GM23338 (cell line): ENCODE results near the gene CATSPERD. TPM values are rescaled to one million over a fixed set of nuclear protein-coding genes. Genes with fewer than 3 reads are reported as not detected.

Experiments
- ATAC-seq: fragments of 200-7000 bp; cut with Tn5 transposase; 3 replicates; pipeline ENCODE4 v1.9.1; 2020
- DNase-seq: peaks from one replicate; pipeline ENCODE4 v3.0.0-alpha.2; 2015; ENCODE audit warnings: low spot score
- H2AFZ ChIP-seq: fragments of 200-600 bp; sonication (generic); 2 replicates; pipeline ENCODE4 v1.8.0; 2016; ENCODE audit warnings: antibody characterized with exemption, mild to moderate bottlenecking, moderate library complexity
- H3F3A ChIP-seq: fragments of 200-600 bp; sonication (generic); replicated peaks from 2 replicates; pipeline ENCODE4 v1.8.0; 2017; ENCODE audit warnings: antibody characterized with exemption, mixed run types, low read depth
- H3K27ac ChIP-seq: fragments of 200-600 bp; sonication (generic); 2 replicates; pipeline ENCODE4 v1.6.1; 2016; ENCODE audit warnings: low read depth
- H3K27me3 ChIP-seq: fragments of 200-600 bp; sonication (generic); 2 replicates; pipeline ENCODE4 v1.8.0; 2016; ENCODE audit warnings: mild to moderate bottlenecking, mixed run types, moderate library complexity; ENCODE audit not compliant: insufficient read depth
- H3K36me3 ChIP-seq: fragments of 200-600 bp; sonication (generic); 2 replicates; pipeline ENCODE4 v1.8.0; 2016; ENCODE audit warnings: mild to moderate bottlenecking; ENCODE audit not compliant: insufficient read depth
- H3K4me1 ChIP-seq: fragments of 200-600 bp; sonication (generic); 2 replicates; pipeline ENCODE4 v1.8.0; 2016; ENCODE audit warnings: mild to moderate bottlenecking, moderate library complexity; ENCODE audit not compliant: insufficient read depth
- H3K4me2 ChIP-seq: fragments of 200-600 bp; sonication (generic); 2 replicates; pipeline ENCODE4 v1.7.1; 2017; ENCODE audit warnings: mixed run types
- H3K4me3 ChIP-seq: fragments of 200-600 bp; sonication (generic); 2 replicates; pipeline ENCODE4 v1.6.1; 2016; ENCODE audit warnings: mixed run types
- H3K79me2 ChIP-seq: fragments of 200-600 bp; sonication (generic); replicated peaks from 2 replicates; pipeline ENCODE4 v1.8.0; 2017; ENCODE audit warnings: mild to moderate bottlenecking; ENCODE audit not compliant: insufficient read depth
- H3K9me2 ChIP-seq: fragments of 200-600 bp; sonication (generic); 2 replicates; pipeline ENCODE4 v1.8.0; 2017; ENCODE audit not compliant: insufficient read depth
- H4K20me1 ChIP-seq: fragments of 200-600 bp; sonication (generic); replicated peaks from 2 replicates; pipeline ENCODE4 v1.8.0; 2017; ENCODE audit warnings: mild to moderate bottlenecking; ENCODE audit not compliant: insufficient read depth
- H3K27ac Mint-ChIP-seq: 2 replicates; pipeline ENCODE4 v1.8.0; 2020; ENCODE audit warnings: inconsistent platforms, mild to moderate bottlenecking, moderate library complexity, mixed read lengths
- H3K27me3 Mint-ChIP-seq: 3 replicates; pipeline ENCODE4 v1.8.0; 2022; ENCODE audit warnings: low read depth, mild to moderate bottlenecking, moderate library complexity, mixed read lengths, inconsistent platforms; ENCODE audit not compliant: insufficient read depth, poor library complexity
- H3K36me3 Mint-ChIP-seq: 3 replicates; pipeline ENCODE4 v1.8.0; 2021; ENCODE audit warnings: low read depth, mild to moderate bottlenecking, inconsistent platforms, moderate library complexity, mixed read lengths
- H3K4me1 Mint-ChIP-seq: 3 replicates; pipeline ENCODE4 v1.8.0; 2020; ENCODE audit warnings: mild to moderate bottlenecking, inconsistent platforms, mixed read lengths
- H3K4me3 Mint-ChIP-seq: 3 replicates; pipeline ENCODE4 v1.8.0; 2021; ENCODE audit warnings: moderate library complexity, mild to moderate bottlenecking, inconsistent platforms, mixed read lengths
- H3K9me3 Mint-ChIP-seq: 3 replicates; pipeline ENCODE4 v1.8.0; 2020; ENCODE audit warnings: moderate library complexity, mild to moderate bottlenecking, inconsistent platforms, mixed read lengths
- CREB1 ChIP-seq: fragments of 250-450 bp; sonication (Bioruptor Pico); IDR thresholded peaks from 2 replicates; pipeline ENCODE4 v1.5.0; 2020; ENCODE audit warnings: low read depth, mild to moderate bottlenecking, moderate library complexity
- EZH2 ChIP-seq: fragments of 200-600 bp; sonication (generic); IDR thresholded peaks from one replicate; pipeline ENCODE4 v1.8.0; 2017; ENCODE audit warnings: antibody characterized with exemption, mild to moderate bottlenecking, low read depth; ENCODE audit not compliant: unreplicated experiment
- EZH2phosphoT487 ChIP-seq: fragments of 200-600 bp; sonication (generic); IDR thresholded peaks from one replicate; pipeline ENCODE4 v1.8.1; 2018; ENCODE audit warnings: antibody characterized with exemption; ENCODE audit not compliant: unreplicated experiment
- NANOG ChIP-seq: IDR thresholded peaks from 2 replicates; pipeline ENCODE4 v1.6.1; 2016; ENCODE audit warnings: antibody characterized with exemption, borderline replicate concordance
- POLR2AphosphoS5 ChIP-seq: IDR thresholded peaks from 2 replicates; pipeline ENCODE4 v1.6.1; 2016; ENCODE audit warnings: antibody characterized with exemption, low read depth
- ZNF331 ChIP-seq: fragments of 250-450 bp; sonication (Bioruptor Pico); IDR thresholded peaks from 2 replicates; pipeline ENCODE4 v1.5.0; 2020; ENCODE audit warnings: low read depth, mild to moderate bottlenecking, moderate library complexity
- polyA plus RNA-seq: library from polyadenylated mRNA; unstranded; fragments of >200 nt; fragmentation: Nextera tagmentation; extraction: Ambion mirVana; gene quantifications from 2 replicates; pipeline ENCODE4 v1.2.1, GENCODE V29; 2016
- total RNA-seq: library from RNA; depleted of rRNA; stranded (reverse); fragments of >200 nt; shearing (Covaris generic); gene quantifications from 2 replicates; pipeline ENCODE4 v1.2.3, GENCODE V29; 2014
- TF ChIP-seq, protein P1 (sequence below): fragments of 250-450 bp; sonication (Bioruptor Pico); IDR thresholded peaks from 2 replicates; pipeline ENCODE4 v1.5.0; 2020; ENCODE audit warnings: mild to moderate bottlenecking, moderate library complexity
- TF ChIP-seq, protein P2 (sequence below): IDR thresholded peaks from 2 replicates; pipeline ENCODE4 v1.6.1; 2016; ENCODE audit warnings: antibody characterized with exemption

CATSPERD gene
- total and polyA plus RNA-seq, 2 experiments from 2014 or later: 0.17 TPM; not detected in 1

DNA sequence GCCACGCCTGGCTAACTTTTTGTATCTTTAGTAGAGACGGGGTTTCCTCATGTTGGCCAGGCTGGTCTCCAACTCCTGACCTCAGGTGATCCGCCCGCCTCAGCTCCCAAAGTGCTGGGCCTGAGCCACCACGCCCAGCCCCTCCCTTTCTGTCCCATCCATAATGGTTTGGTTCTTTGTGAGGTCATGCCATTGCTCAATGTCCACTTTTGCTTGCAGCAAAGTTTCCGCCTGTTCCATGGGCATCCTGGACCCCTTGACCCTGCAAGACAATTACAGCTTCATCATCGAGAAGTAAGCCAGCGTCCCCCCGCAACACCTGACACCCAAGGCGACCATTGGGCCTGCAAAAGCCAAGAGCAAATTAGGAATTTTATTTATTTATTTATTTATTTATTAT lies 47.5 kb downstream of the CATSPERD start (continued):
- TF ChIP-seq, protein P1, sequence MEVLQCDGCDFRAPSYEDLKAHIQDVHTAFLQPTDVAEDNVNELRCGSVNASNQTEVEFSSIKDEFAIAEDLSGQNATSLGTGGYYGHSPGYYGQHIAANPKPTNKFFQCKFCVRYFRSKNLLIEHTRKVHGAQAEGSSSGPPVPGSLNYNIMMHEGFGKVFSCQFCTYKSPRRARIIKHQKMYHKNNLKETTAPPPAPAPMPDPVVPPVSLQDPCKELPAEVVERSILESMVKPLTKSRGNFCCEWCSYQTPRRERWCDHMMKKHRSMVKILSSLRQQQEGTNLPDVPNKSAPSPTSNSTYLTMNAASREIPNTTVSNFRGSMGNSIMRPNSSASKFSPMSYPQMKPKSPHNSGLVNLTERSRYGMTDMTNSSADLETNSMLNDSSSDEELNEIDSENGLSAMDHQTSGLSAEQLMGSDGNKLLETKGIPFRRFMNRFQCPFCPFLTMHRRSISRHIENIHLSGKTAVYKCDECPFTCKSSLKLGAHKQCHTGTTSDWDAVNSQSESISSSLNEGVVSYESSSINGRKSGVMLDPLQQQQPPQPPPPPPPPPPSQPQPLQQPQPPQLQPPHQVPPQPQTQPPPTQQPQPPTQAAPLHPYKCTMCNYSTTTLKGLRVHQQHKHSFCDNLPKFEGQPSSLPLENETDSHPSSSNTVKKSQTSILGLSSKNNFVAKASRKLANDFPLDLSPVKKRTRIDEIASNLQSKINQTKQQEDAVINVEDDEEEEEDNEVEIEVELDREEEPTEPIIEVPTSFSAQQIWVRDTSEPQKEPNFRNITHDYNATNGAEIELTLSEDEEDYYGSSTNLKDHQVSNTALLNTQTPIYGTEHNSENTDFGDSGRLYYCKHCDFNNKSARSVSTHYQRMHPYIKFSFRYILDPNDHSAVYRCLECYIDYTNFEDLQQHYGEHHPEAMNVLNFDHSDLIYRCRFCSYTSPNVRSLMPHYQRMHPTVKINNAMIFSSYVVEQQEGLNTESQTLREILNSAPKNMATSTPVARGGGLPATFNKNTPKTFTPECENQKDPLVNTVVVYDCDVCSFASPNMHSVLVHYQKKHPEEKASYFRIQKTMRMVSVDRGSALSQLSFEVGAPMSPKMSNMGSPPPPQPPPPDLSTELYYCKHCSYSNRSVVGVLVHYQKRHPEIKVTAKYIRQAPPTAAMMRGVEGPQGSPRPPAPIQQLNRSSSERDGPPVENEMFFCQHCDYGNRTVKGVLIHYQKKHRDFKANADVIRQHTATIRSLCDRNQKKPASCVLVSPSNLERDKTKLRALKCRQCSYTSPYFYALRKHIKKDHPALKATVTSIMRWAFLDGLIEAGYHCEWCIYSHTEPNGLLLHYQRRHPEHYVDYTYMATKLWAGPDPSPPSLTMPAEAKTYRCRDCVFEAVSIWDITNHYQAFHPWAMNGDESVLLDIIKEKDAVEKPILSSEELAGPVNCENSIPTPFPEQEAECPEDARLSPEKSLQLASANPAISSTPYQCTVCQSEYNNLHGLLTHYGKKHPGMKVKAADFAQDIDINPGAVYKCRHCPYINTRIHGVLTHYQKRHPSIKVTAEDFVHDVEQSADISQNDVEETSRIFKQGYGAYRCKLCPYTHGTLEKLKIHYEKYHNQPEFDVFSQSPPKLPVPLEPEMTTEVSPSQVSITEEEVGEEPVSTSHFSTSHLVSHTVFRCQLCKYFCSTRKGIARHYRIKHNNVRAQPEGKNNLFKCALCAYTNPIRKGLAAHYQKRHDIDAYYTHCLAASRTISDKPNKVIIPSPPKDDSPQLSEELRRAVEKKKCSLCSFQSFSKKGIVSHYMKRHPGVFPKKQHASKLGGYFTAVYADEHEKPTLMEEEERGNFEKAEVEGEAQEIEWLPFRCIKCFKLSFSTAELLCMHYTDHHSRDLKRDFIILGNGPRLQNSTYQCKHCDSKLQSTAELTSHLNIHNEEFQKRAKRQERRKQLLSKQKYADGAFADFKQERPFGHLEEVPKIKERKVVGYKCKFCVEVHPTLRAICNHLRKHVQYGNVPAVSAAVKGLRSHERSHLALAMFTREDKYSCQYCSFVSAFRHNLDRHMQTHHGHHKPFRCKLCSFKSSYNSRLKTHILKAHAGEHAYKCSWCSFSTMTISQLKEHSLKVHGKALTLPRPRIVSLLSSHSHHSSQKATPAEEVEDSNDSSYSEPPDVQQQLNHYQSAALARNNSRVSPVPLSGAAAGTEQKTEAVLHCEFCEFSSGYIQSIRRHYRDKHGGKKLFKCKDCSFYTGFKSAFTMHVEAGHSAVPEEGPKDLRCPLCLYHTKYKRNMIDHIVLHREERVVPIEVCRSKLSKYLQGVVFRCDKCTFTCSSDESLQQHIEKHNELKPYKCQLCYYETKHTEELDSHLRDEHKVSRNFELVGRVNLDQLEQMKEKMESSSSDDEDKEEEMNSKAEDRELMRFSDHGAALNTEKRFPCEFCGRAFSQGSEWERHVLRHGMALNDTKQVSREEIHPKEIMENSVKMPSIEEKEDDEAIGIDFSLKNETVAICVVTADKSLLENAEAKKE (CRISPR knock-in tag): no peak

DNA sequence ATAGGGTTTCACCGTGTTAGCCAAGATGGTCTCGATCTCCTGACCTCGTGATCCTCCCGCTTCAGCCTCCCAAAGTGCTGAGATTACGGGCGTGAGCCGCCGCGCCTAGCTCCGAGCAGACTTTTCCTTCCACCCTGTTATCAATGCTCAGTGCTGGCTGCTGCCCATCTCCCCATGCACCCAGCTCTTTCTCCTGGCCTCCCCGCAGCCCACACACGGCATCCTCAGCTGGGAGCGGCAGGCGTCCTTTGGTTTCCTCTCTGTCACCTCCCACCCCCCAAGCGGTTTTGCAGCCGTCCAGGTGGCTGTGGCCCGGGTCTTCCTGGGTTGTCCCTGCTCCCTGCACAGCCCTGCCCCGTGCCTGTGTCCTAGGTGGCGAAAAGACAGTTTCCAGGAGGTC lies 52.0 kb downstream of the CATSPERD start:
- Mint-ChIP-seq H3K4me1 (peaks cover 2% of the 10 kb centered on the region; the same call in 1 of the 3 replicates), H3K36me3 (no peaks in the 10 kb centered on the region), H3K27me3 (peaks cover 6% of the 10 kb centered on the region), H3K9me3 (peaks cover 7% of the 10 kb centered on the region; the same call in 1 of the 3 replicates), H3K4me3 (no peak overlapping the region), H3K27ac (no peak overlapping the region)
- Histone ChIP-seq H3K4me3 (no peak overlapping the region), H3K4me2 (no peak overlapping the region), H3K36me3 (no peaks in the 10 kb centered on the region), H4K20me1 (no peaks in the 10 kb centered on the region), H3K79me2 (no peaks in the 10 kb centered on the region), H3K27me3 (no peaks in the 10 kb centered on the region), H3K27ac (no peak overlapping the region), H2AFZ (peak overlapping the region; percentile 86), H3K4me1 (no peaks in the 10 kb centered on the region), H3F3A (no peaks in the 10 kb centered on the region), H3K9me2 (peaks cover 5% of the 10 kb centered on the region; the same call in 1 of the 2 replicates)
- no peak for ATAC-seq
- no peak for DNase-seq
- TF ChIP-seq ZNF331 (CRISPR knock-in tag) (no peak), EZH2phosphoT487 (no peak), NANOG (no peak), POLR2AphosphoS5 (no peak), CREB1 (CRISPR knock-in tag) (no peak), EZH2 (no peak)
- TF ChIP-seq, protein P1 (CRISPR knock-in tag): no peak
- TF ChIP-seq, protein P2, sequence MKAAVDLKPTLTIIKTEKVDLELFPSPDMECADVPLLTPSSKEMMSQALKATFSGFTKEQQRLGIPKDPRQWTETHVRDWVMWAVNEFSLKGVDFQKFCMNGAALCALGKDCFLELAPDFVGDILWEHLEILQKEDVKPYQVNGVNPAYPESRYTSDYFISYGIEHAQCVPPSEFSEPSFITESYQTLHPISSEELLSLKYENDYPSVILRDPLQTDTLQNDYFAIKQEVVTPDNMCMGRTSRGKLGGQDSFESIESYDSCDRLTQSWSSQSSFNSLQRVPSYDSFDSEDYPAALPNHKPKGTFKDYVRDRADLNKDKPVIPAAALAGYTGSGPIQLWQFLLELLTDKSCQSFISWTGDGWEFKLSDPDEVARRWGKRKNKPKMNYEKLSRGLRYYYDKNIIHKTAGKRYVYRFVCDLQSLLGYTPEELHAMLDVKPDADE: no peak
